ENCODE results near the gene SSTR3.

GRCh38 chr22:37177755-37178154 lies 34.5 kb downstream of the SSTR3 start:
- TF ChIP-seq CTCF (IDR thresholded peaks at IDR 0.05) (no peak), POLR2A (IDR thresholded peaks at IDR 0.05) (no peak)
